OCI-LY3 (cell line): ENCODE results near the gene NEK3.
"Not testable (repeated sequence)": the region's sequence is repeated elsewhere in the genome, so short reads cannot be mapped to it uniquely, and the experiment has no call there.

Source experiments
- H2AFZ ChIP-seq: fragments of 200-600, 300-600 bp; shearing (Covaris generic); 2 replicates; pipeline ENCODE4 v1.6.0; 2014; ENCODE audit warnings: antibody characterized with exemption, low read depth, low read length
- H3K27ac ChIP-seq: fragments of 200-600, 300-600 bp; sonication (generic); 2 replicates; pipeline ENCODE4 v1.5.1; 2014; ENCODE audit warnings: mild to moderate bottlenecking, low read length, moderate library complexity, mixed read lengths
- H3K27me3 ChIP-seq: fragments of 200-600, 300-600 bp; sonication (generic); 2 replicates; pipeline ENCODE4 v1.6.1; 2014; ENCODE audit warnings: low read depth, low read length, mixed read lengths
- H3K36me3 ChIP-seq: fragments of 200-600, 300-600 bp; sonication (generic); replicated peaks from 2 replicates; pipeline ENCODE3; 2014; ENCODE audit warnings: low read depth, low read length, mixed read lengths
- H3K4me1 ChIP-seq: fragments of 300-600, 200-600 bp; sonication (generic); 2 replicates; pipeline ENCODE4 v1.6.1; 2014; ENCODE audit warnings: low read length, mixed read lengths
- H3K4me2 ChIP-seq: fragments of 200-600, 300-600 bp; sonication (generic); 2 replicates; pipeline ENCODE4 v1.6.1; 2014; ENCODE audit warnings: low read length, mixed read lengths
- H3K4me3 ChIP-seq: fragments of 300-600, 200-600 bp; sonication (generic); 2 replicates; pipeline ENCODE4 v1.5.1; 2014; ENCODE audit warnings: antibody characterized with exemption, mild to moderate bottlenecking, low read length, moderate library complexity
- H3K79me2 ChIP-seq: fragments of 300-600, 200-600 bp; shearing (Covaris generic); 2 replicates; pipeline ENCODE4 v1.6.1; 2014; ENCODE audit warnings: mild to moderate bottlenecking, low read length, mixed read lengths
- H3K9ac ChIP-seq: fragments of 300-600, 200-600 bp; shearing (Covaris generic); 2 replicates; pipeline ENCODE4 v1.6.0; 2014; ENCODE audit warnings: mild to moderate bottlenecking, low read length, moderate library complexity
- H3K9me3 ChIP-seq: fragments of 200-600, 300-600 bp; shearing (Covaris generic); 2 replicates; pipeline ENCODE4 v1.6.1; 2014; ENCODE audit warnings: low read length, mixed read lengths; ENCODE audit not compliant: insufficient read depth
- H4K20me1 ChIP-seq: fragments of 200-600, 300-600 bp; sonication (generic); 2 replicates; pipeline ENCODE4 v1.6.1; 2016; ENCODE audit warnings: low read length, mixed read lengths; ENCODE audit not compliant: insufficient read depth
- EZH2phosphoT487 ChIP-seq: fragments of 200-600 bp; shearing (Covaris generic); IDR thresholded peaks from 2 replicates; pipeline ENCODE4 v1.6.1; 2018; ENCODE audit warnings: antibody characterized with exemption, mixed run types, low read depth
- TF ChIP-seq, protein P1 (sequence below): fragments of 200-600, 300-600 bp; sonication (generic); IDR thresholded peaks from 2 replicates; pipeline ENCODE4 v1.5.1; 2014; ENCODE audit warnings: antibody characterized with exemption, low read length, low read depth

Gene NEK3

GRCh38 chr13:52096062-52096461 lies 63.3 kb downstream of the NEK3 start:
- Histone ChIP-seq H3K4me3 (no peak overlapping the region), H2AFZ (no peak overlapping the region), H3K27ac (no peak overlapping the region), H3K9me3 (no peaks in the 10 kb centered on the region), H3K9ac (no peak overlapping the region), H3K4me1 (no peaks in the 10 kb centered on the region), H3K79me2 (no peaks in the 10 kb centered on the region), H3K36me3 (no peaks in the 10 kb centered on the region), H3K27me3 (no peaks in the 10 kb centered on the region), H3K4me2 (no peak overlapping the region), H4K20me1 (no peaks in the 10 kb centered on the region)
- TF ChIP-seq, protein P1, sequence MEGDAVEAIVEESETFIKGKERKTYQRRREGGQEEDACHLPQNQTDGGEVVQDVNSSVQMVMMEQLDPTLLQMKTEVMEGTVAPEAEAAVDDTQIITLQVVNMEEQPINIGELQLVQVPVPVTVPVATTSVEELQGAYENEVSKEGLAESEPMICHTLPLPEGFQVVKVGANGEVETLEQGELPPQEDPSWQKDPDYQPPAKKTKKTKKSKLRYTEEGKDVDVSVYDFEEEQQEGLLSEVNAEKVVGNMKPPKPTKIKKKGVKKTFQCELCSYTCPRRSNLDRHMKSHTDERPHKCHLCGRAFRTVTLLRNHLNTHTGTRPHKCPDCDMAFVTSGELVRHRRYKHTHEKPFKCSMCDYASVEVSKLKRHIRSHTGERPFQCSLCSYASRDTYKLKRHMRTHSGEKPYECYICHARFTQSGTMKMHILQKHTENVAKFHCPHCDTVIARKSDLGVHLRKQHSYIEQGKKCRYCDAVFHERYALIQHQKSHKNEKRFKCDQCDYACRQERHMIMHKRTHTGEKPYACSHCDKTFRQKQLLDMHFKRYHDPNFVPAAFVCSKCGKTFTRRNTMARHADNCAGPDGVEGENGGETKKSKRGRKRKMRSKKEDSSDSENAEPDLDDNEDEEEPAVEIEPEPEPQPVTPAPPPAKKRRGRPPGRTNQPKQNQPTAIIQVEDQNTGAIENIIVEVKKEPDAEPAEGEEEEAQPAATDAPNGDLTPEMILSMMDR = no peak
- no peak for TF ChIP-seq EZH2phosphoT487

DNA sequence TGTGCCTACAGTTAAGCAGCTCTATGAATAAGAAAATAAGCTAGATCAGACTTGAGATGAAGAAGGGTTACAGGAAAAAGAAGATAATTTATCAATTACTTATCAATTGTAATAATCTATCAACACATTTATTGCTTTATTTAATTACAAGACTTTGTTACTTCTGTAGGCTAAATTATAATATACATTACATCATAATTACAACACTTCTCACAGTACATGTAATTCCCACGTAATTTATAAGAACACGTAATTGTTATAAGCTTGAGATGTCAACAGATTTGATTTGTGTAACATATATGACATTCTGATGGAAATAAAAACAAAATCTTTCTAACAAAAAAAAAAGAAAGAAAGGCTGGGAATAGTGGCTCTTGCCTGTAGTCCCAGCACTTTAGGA lies 67.3 kb downstream of the NEK3 start:
- Histone ChIP-seq H4K20me1 (no peaks in the 10 kb centered on the region), H3K27me3 (peaks cover 1% of the 10 kb centered on the region; the same call in 1 of the 2 replicates), H3K4me2 (no peak overlapping the region), H3K4me1 (no peaks in the 10 kb centered on the region), H3K27ac (no peak overlapping the region), H3K9ac (no peak overlapping the region), H3K36me3 (no peaks in the 10 kb centered on the region), H2AFZ (no peak overlapping the region), H3K79me2 (no peaks in the 10 kb centered on the region), H3K4me3 (no peak overlapping the region), H3K9me3 (no peaks in the 10 kb centered on the region)
- TF ChIP-seq, protein P1 = no peak

GRCh38 chr13:52091473-52091872 lies 67.9 kb downstream of the NEK3 start:
- no peaks in the 10 kb centered on the region for H3K4me1 ChIP-seq
- no peak overlapping the region for H2AFZ ChIP-seq
- no peak overlapping the region for H3K9ac ChIP-seq
- TF ChIP-seq, protein P1 = no peak
- no peak for TF ChIP-seq EZH2phosphoT487
- no peak overlapping the region for H3K4me2 ChIP-seq
- no peaks in the 10 kb centered on the region for H3K79me2 ChIP-seq
- H3K9me3 ChIP-seq = no peaks in the 10 kb centered on the region
- H3K27me3 ChIP-seq = peaks cover 7% of the 10 kb centered on the region
- H4K20me1 ChIP-seq = no peaks in the 10 kb centered on the region
- H3K4me3 ChIP-seq = no peak overlapping the region
- H3K27ac ChIP-seq = no peak overlapping the region
- H3K36me3 ChIP-seq = no peaks in the 10 kb centered on the region

DNA sequence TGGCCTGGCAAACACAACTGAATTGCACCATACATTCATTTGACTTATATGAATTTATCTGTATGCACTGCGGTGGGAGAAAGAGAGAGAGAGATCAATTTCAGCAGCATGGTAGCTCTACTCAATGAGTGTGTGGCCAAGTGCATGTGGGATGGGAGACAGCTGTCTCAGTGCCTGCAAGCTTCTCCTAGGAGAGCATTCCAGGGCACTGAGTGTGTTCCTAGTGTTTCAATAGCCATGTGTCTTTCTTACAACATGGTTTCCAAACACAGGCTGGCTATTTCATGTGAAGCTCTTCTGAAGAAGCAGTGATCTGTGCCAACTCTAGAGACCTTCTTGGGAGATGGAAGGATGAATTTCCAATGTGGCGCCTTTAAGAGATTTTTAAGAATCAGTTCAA lies 74.0 kb downstream of the NEK3 start:
- Histone ChIP-seq H3K4me2 (no peak overlapping the region), H4K20me1 (no peaks in the 10 kb centered on the region), H3K79me2 (no peaks in the 10 kb centered on the region), H3K36me3 (no peaks in the 10 kb centered on the region), H3K4me3 (no peak overlapping the region), H3K27ac (no peak overlapping the region), H3K9me3 (no peaks in the 10 kb centered on the region), H3K27me3 (peaks cover 8% of the 10 kb centered on the region), H3K4me1 (no peaks in the 10 kb centered on the region), H3K9ac (no peak overlapping the region), H2AFZ (no peak overlapping the region)
- TF ChIP-seq, protein P1 = no peak
- TF ChIP-seq EZH2phosphoT487 = no peak

GRCh38 chr13:52084981-52085380 lies 74.4 kb downstream of the NEK3 start:
- H3K9ac ChIP-seq, H3K27me3 ChIP-seq, H3K9me3 ChIP-seq, H3K4me3 ChIP-seq, H3K4me2 ChIP-seq, H3K36me3 ChIP-seq, H4K20me1 ChIP-seq, H2AFZ ChIP-seq, H3K4me1 ChIP-seq, H3K27ac ChIP-seq, H3K79me2 ChIP-seq: not testable (repeated sequence)
